Prostate gland (tissue), 2 donors: Measurements from ENCODE around the gene KRTAP10-9.

Experiments used
- CTCF ChIP-seq, 4 experiments: fragments of 200-600 bp in 2 of 4; fragments of 450-650 bp in 2 of 4; sonication (generic) in 2 of 4; IDR thresholded peaks; 1 replicate in 3 of 4; 2 replicates in 1 of 4; pipeline ENCODE4 v1.5.1; 2016 to 2019; ENCODE audit warnings: antibody characterized with exemption in 4 of 4, mild to moderate bottlenecking in 2 of 4, moderate library complexity in 2 of 4
- POLR2A ChIP-seq: fragments of 450-650 bp; IDR thresholded peaks from one replicate; pipeline ENCODE4 v1.6.1; 2016; ENCODE audit warnings: antibody characterized with exemption, mild to moderate bottlenecking

- TF ChIP-seq CTCF (IDR thresholded peaks at IDR 0.05) (no peak), POLR2A (no peak)
Observed at GRCh38 chr21:44658541-44658910, 31.6 kb downstream of the KRTAP10-9 start.
